Activated CD8-positive, alpha-beta memory T cell treated with anti-CD3 and anti-CD28 coated beads, Interleukin-2, amount 50 U/mL, for 24 hours (primary cell): ENCODE measurements around the gene PPP6R1.
"Not testable (repeated sequence)": the region's sequence is repeated elsewhere in the genome, so short reads cannot be mapped to it uniquely, and the experiment has no call there.

Experiments
- DNase-seq: peaks from one replicate; pipeline ENCODE4 v3.0.0-alpha.2; 2020; ENCODE audit errors: extremely low read depth

The PPP6R1 gene

DNA sequence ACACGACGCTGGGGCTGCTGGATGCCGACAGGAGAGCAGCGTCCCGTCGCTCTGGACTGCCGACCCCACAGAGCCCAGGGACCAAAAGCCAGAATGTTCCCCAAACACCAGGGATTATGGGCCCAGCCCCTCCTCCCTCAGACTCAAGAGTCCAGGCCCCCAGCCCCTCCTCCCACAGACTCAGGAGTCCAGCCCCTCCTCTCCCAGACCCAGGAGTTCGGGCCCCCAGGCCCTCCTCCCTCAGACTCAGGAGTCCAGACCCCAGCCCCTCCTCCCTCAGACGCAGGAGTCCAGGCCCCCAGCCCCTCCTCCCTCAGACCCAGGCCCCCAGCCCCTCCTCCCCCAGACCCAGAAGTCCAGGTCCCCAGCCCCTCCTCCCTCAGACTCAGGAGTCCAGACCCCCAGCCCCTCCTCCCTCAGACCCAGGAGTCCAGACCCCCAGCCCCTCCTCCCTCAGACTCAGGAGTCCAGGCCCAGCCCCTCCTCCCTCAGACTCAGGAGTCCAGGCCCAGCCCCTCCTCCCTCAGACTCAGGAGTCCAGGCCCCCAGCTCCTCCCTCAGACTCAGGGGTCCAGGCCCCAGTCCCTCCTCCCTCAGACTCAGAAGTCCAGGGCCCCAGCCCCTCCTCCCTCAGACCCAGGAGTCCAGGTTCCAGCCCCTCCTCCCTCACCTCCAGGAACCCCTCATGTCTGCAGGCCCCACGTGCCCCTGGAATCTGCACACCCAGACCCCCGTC is 34.0 kb downstream of the PPP6R1 start:
- DNase-seq, result not testable (repeated sequence)

DNA sequence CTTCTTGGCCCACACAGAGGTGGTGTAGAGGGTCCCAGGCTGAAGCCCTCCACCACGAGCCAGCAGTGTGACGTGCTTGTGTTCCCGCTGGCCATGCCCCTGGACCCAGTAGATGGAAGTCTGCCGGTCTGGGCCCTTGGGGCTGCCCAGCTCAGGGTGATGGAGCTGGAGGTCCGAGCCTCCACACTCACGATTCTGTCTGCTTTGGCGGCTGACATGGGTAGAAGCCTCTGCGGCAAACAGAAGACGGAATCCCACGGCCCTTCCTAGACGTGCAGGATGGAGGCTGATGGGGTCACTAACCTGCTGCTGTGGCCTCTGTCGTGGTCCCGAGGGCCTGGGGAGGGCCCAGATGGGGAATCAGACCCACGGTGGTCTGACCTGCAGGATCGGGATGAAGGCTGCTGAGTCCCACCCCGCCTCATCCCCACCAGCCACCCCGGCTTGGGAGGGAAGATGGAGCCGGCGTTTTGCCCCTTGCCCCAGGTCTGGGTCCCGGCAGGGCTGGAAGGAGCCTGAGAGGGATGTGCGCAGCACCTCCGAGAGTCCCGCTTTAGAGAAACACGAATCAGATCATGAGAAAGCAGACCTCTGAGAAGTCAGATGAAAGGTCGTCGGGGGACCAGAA is 34.7 kb downstream of the PPP6R1 start:
- no peak for DNase-seq

DNA sequence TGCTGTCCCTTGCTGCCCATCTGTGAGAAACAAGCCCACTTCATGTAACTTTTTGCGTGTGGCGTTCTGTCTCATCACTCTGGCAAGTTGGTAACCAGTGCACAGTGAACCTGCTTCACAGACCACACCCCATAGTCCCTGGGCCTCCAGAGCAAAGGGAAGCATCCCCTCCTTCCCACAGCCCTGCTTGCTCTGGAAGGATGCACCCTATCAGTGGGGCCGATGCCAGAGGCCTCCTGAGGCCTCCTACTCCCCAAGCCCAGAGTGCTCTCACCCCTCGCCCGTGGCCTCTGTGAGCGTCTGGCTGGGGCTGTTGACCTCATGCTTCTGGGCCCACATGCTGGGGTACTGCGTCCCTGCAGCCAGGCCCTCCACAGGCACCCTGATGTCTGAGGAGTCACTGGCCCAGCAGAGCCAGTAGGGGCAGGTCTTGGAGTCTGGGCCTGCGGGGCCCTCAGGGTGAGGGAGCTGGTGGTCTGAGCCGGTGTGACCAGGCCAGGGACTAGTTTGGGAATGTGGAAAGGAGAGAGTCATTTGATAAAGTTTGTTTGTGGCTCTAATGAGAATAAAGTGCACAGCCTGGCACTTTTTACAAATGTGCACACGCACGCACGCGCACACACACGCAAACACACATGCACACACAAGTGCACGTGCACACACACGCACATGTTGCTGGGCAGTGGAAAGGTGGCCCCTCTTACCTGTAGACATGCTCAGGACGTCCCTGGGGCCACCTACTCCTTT is 35.4 kb downstream of the PPP6R1 start:
- DNase-seq, result no peak

DNA sequence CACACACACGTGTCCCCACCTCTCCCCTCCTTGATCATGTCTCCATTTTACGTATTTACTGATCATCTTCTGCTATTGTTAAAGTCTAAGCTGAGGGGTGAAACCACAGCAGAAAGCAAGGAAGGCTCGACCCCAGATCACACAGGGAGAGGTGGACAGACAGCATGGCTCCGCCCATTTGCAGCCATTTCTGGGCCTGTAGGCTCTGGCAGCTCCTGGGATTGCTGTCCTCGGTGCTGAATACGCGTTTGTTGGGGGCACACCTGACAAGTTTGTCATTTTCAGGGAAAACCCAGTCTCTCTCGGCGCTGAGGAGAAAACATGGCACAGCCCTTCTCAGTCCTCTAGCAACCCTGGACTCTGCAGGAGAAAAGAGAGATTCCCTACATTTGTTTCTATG is 38.3 kb downstream of the PPP6R1 start:
- no peak for DNase-seq

DNA sequence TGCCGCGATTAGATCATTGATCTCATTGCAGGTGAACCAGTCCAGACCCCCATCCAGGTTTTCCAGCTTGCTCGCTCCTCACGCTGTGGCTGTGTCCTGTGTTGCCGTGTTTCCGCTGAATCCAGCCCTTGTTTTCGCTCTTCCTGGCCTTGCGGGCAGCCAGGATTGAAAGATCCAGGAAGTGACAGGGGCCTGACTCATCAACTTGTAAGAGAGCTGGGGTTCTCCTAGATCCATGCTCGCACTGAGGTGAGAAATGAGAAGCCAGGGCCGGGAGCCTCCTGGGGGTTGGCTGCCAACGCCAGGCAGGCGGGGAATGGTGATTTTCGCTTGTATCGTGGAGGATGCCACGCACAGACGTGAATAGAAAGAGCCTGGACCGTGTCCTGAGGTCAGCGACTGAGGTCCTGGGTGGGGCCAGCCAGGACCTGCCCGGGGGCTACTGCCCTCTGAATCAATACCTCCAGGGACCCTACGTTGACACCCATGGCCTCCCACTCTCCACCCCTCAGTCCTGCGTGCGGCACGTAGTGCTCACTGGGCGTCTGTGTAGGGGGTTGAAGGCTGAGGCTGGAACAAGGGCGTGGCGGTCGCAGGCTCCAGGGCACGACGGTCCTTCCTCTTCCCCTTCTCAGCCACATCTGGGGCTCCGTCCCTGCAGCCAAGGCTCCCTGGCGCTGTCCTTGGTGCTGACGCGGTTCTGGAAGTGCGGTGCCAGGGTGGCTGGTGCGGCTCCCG is 42.2 kb downstream of the PPP6R1 start:
- DNase-seq, result no peak

DNA sequence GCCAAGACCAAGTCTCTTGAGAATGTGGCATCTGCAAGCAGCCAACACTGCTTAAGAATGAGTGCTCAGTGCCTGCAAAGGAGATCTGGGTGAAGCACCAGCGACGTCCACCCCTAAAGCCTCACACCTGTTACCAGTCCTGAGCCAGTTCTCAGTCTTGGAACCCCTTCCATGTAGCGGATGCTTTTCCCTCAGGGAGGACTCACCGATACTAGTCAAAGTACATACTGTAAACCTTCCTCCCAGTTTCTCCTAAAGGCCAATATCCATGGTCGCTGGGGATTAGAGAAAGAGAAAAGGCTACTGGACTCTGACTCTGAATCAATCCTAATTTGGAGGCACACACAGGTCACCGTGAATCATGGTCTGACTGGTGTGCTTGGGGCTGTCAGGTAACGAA is 45.3 kb downstream of the PPP6R1 start:
- DNase-seq, result no peak

DNA sequence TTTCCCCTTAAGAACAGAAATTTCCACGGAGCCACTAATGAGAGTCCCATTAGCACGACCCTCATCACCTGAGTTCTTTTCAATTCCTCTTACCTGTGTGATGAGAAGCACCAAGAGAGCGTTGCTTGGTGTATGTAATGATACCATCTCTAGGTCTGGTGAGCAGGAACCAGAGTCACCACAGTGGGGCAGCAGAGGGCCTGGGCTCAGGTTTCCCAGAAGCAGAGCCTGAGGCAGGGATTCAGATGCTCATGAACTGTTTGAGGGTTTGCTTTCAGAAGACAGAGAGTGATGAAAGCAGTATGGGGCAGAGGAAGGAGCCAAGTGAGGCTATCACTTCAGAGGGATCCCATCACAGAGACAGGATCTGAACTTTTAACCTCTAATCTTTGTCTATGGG is 46.4 kb downstream of the PPP6R1 start:
- DNase-seq, result no peak

DNA sequence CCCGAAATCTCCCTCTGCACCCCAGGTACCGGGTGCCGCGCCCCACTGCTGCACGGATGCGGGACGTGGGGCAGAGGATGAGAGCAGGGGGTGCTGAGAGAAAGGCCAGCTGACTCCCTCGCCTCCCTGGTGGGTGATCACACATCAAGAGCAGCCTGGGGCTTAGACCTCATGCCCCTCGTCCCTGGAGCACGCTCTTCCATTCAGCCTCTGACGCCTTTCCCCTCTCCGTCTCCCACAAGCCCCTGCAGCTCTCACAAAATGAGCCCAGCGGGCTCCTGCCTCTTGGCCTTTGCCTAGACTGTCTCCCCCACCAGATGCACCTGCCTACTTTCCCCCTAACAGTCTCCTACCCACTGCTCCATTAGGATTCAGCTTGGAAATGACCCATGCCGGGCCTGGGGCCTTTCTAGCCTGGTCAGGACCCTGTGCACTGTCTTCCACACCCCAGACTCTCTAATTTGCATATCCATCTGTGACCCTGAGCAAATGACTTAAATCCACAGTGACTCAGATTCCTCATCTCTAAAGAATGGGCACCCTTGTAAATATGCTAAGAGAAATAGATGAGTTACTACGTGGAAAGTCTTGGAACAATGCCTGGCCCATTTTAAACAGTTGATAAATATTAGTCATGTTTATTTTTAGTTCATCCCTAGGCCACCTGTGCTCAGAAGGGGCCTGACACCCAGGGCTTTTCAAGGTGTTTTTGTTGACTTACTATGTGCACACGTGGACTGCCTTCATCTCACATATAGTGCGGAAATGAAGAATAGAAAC is 48.9 kb downstream of the PPP6R1 start:
- no peak for DNase-seq

DNA sequence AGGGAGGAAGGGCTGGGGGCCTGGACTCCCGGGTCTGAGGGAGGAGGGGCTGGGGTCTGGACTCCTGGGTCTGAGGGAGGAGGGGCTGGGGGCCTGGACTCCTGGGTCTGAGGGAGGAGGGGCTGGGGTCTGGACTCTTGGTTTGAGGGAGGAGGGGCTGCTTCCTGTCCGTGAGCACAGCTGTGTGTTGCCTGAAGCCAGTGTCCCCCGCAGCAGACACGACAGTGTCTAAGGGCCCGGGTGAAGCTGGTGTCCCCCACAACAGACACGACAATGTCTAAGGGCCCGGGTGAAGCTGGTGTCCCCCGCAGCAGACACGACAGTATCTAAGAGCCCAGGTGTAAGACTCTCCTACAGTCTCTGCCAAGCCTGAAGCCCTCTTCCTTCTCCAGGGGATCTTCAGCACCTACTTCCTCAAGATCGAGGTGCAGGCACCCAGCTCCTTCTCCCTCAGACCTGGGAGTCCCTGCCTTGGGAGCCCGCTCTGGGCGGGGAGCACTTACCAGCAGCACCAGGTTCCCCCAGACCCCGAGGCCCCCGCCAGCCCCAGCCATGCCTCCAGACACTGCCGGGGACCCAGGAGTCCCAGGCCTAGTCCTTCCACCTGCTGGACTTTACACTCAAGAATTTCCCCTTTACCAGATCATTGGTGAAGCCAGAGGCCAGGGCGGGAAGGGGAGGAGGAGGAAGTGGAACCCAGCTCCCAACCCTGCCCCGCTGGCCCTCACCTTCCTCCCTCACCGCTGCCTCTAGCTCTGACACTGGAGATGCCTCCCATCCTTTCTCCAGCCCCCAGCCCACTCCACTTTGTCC is 49.7 kb downstream of the PPP6R1 start, which contains the start of gene PTPRH:
PTPRH (minus strand) TSS at position 622 of the 813 bp plus-strand sequence; CDS start at position 554, 68 bp downstream.
- DNase-seq, result no peak

DNA sequence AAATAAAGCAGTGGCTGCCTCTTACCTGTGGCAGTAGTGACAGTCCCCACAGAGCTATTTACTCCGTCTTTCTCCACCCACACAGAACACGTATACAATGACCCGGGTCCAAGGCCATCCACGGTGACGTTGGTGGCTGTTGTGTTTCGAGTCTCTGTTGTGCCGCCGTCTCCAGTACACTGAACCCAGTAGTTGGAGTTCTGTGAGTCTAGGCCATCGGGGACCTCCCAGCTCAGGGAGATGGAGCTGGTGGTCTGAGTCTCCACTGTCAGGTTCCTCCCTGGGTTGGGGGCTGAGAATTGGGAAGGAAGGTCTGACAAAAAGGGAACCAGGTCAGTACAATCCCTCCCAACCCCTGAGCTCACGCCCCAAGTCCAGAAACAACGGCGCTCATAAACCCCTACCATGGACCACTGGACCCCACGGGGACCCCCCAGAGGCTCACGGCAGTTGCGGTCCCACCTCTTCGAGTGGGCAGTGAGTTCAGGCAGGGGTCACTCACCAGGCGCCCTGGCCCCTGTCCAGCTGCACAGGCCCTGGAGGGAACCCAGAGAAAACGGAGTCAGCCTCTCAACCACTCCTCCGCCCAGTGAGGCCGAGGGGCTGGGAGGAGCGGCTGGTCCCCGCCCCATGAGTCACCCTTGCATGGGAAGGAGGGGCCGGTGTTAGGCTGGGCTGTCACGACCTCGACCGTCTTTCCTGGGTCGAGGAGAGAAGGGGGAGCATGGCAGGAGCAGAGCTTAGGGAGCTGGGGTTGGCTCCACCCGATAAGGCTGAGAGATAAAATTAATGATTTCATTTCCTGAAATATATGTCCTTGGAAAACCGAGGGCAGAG is 51.9 kb downstream of the PPP6R1 start:
- no peak for DNase-seq

DNA sequence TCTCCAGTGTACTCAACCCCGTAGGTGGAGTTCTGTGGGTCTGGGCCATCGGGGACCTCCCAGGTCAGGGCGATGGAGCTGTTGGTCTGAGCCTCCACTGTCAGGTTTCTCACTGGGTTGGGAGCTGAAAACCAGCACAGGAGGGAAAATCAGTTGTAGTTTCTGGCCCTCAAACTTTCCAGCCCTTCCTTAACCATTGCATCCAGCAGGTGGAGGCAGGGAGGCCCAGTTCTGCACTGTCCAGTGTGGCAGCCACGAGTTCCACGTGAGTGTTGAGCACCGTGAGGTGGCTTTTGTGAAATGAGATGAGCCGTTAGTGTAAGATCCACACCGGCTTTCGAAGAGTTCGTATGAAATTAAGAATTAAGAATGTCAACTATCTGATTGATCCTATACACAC is 56.6 kb downstream of the PPP6R1 start:
- DNase-seq, result not testable (repeated sequence)

DNA sequence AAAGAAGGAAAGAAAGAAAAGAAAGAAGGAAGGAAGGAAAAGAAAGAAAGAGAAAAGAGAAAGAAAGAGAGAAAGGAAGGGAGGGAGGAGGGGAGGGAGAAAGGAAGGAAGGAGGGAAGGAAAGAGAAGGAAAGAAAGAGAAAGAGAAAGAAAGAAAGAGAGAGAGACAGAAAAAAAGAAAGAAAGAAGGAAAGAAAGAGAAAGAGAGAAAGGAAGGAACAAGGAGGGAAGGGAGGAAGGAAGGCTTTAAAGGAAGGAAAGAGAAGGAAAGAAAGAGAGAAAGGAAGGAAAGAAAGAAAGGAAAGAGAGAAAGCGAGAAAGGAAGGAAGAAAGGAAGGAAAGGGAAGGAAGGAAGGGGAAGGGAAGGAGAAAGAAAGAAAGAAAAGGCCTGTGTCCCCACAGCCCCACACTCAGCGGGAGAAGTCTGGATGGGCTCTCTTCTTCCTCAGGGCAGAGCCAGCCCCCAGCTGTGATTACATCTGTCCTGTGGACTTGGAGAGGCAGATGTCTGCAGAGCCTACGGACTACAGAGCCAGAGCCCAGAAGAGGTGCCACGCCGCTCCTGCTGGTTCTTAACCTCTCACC is 59.1 kb downstream of the PPP6R1 start:
- DNase-seq, result no peak

DNA sequence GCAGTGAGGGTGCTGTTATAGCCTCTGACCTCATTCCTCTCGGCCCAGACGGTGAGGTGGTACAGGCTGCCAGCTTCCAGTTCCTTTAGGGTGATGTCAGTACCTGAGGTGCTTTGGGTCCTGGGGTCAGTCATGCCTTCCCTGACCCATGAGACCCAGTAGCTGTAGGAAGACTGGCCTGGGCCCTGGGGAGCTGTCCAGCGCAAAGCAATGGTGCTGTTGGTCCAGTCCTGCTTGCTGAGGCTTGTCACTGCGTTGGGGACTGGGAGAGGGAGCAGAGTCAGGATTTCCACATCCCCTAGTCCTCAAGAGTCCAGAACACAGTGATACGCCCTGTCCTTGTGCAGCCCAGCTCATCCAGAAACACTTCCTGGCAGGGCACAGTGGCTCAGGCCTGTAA is 60.2 kb downstream of the PPP6R1 start:
- DNase-seq, result no peak

DNA sequence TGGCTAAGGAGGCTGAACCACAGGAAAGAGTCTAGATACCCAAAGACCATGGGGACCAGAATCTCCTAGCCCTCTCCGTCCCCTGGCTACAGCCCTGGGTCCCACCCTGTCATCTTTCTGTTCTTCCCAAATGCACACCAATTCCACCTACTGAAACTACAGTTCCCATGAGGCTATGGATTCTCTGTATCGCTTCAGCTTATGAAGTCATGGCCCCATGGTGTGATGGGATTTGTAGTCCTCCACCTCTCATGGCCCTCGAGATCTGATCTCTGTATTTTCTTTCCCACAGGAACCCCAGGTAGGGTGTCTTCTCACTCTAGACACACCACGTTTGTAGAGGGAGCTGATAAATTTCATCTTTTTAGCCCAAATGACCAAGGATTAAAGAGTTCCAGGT is 61.3 kb downstream of the PPP6R1 start:
- DNase-seq, result no peak

DNA sequence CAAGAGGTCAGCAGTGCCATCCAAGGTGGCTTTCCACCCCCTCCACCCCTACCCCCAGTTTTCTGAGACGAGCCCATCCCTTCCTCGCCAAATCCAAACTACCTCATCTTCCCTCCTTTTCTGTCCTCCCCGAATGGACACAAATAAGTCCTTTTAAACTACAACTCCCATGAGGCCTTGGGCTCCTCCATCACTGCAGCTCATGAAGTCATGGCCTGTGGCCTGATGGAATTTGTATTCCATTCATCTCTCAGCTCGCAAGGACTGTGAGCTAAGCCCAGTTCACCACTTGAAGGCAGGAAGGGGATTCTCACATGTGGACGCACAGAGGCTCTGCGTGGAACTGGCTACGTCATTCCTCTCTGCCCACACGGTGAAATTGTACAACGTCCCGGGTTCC is 62.0 kb downstream of the PPP6R1 start:
- no peak for DNase-seq

DNA sequence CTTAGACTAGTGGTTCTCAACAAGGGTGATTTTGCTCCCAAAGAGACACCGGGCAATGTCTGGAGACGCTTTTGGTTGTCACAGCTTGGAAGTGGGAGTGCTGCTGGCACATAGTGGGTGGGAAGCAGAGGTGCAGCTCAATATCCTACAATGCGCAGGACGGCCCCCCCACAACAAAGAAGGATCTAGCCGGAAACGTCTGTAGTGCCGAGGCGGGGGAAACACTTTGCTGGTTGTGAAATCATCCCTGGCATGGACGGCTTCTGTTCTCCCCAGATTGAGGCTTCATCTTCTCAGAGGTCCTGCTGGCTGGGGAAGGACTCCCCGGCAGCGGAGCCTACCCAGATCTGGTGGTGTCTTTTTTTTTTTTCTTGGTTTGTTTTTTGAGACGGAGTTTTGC is 65.3 kb downstream of the PPP6R1 start:
- DNase-seq, result no peak

DNA sequence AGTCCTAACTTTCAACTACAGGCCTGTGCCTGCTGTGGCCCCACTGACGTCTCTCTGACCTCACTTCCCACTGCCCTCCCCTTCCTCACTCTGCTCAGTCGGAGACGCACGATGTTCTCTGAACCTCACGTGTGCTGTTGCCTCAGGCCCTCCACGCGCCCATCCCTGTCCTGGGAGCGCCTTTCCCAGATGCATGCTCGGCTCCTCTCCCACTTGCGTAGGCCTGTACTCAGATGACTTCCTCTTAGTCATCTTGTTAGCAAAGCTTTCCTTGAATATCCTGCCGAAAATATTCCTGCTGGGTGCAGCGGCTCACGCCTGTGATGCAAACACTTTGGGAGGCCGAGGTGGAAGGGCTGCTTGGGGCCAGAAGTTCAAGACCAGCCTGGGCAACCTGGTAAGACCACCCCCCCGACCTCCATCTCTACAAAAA is 69.4 kb downstream of the PPP6R1 start:
- no peak for DNase-seq

DNA sequence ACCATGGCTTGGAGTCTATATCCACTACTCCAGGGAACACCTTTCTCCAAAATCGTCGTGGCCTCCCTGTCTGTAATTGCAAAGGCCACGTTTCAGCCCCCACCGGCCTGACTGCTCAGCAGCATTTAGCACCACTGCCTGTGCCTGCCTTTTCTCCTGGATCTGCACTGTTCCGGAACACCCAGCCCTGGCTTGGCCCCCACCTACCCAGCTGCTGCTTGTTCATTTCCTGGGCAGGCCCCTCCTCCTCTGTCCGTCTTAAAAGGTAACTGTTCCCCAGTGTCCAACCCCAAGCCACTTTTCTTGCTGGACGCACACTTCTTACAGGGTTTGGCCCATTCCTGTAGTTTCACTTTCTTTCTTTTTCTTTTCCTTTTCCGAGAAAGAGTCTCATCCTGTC is 70.2 kb downstream of the PPP6R1 start:
- DNase-seq, result no peak

DNA sequence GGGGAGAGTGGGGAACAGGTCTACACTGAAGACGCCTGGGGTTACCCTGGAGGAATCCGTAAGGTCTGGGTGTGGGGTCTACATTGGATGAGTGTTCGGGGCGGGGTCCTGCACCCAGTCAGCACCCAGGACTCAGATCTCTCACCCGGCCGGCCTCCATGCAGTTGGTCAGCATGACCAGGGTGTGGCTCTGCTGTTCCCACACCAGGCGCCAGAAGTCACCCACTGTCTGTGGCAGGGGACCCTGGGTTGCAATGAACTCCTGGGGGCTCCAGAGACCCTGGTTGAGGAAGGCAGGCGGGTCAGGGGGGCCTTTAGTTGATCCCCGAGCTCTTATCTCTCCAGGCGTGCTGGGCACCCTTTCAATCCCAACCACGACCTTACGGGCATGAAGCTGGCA is 72.7 kb downstream of the PPP6R1 start:
- no peak for DNase-seq
